Neural progenitor cell (in vitro differentiated cells): Measurements from ENCODE around the gene ARHGAP21.

Source experiments
- EZH2 ChIP-seq: fragments of 200-600 bp; sonication (generic); IDR thresholded peaks from 2 replicates; pipeline ENCODE4 v1.6.1; 2017; ENCODE audit warnings: antibody characterized with exemption, mild to moderate bottlenecking, moderate library complexity
- TF ChIP-seq, protein P1 (sequence below): fragments of 200-600 bp; sonication (generic); IDR thresholded peaks from 2 replicates; pipeline ENCODE4 v1.5.1; 2017; ENCODE audit warnings: antibody characterized with exemption, mild to moderate bottlenecking

DNA sequence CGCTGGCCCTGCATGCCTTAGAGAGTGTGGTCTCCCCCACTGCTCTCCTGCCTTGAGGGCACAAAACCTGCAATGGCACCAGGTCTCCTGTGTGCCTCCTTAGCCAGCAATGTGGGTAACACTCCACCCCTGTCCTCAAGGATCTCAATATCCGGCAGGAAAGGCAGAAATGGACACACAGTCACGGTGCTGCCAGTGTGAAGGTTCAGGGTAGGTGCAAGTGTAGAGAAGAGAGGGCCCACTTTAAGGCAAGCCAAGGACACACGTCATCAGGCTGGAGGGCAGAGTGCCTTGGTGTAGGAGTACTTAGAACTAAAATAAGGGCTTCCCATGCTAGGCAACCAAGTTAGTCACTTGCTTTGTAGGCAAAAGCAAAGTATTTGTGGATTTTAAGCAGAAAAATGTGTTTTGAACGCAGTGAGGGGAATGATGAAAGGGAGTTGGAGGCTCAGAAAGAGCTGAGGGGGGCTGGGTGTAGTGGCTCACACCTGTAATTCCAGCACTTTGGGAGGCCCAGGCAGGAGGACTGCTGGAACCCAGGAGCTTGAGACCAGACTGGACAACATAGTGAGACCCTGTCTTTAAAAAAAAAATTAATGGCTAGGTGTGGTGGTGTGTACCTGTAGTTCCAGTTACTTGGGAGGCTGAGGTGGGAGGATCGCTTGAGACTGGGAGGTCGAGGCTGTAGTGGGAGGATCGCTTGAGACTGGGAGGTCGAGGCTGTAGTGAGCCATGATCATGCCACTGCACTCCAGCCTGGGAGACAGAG is 152.8 kb downstream of the ARHGAP21 start:
- TF ChIP-seq EZH2 = no peak
- TF ChIP-seq, protein P1, sequence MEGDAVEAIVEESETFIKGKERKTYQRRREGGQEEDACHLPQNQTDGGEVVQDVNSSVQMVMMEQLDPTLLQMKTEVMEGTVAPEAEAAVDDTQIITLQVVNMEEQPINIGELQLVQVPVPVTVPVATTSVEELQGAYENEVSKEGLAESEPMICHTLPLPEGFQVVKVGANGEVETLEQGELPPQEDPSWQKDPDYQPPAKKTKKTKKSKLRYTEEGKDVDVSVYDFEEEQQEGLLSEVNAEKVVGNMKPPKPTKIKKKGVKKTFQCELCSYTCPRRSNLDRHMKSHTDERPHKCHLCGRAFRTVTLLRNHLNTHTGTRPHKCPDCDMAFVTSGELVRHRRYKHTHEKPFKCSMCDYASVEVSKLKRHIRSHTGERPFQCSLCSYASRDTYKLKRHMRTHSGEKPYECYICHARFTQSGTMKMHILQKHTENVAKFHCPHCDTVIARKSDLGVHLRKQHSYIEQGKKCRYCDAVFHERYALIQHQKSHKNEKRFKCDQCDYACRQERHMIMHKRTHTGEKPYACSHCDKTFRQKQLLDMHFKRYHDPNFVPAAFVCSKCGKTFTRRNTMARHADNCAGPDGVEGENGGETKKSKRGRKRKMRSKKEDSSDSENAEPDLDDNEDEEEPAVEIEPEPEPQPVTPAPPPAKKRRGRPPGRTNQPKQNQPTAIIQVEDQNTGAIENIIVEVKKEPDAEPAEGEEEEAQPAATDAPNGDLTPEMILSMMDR = no peak
